A673 (cell line): ENCODE data around the gene SREBF2. TPM values are rescaled to one million over a fixed set of nuclear protein-coding genes. Genes with fewer than 3 reads are reported as not detected.

ENCODE experiments used
- BruUV-seq: library from RNA; stranded (reverse); fragments of 400-500 nt; replicated peaks from 2 replicates; lab custom pipeline; 2021; lab: Mats Ljungman, UMichigan
- CTCF ChIA-PET: fragments of 300-600 bp; sonication (Branson Sonifier 250); formaldehyde crosslinking; loops from one replicate; lab custom pipeline; 2022; ENCODE audit warnings: antibody characterized with exemption; lab: Charles Lee
- POLR2A ChIA-PET: fragments of 300-600 bp; sonication (Branson Sonifier 250); formaldehyde crosslinking; loops from one replicate; lab custom pipeline; 2022; ENCODE audit warnings: antibody characterized with exemption; ENCODE audit not compliant: low non-redundant PET; lab: Charles Lee
- DNase-seq: peaks from one replicate; pipeline ENCODE4 v3.0.0-alpha.2; 2015; ENCODE audit warnings: low spot score
- H3K27ac ChIP-seq: fragments of 200-600 bp; sonication (generic); 2 replicates; pipeline ENCODE4 v1.5.1; 2016; ENCODE audit warnings: mixed run types, low read depth, mild to moderate bottlenecking, mixed read lengths, antibody characterized with exemption, low read length; ENCODE audit not compliant: poor library complexity, severe bottlenecking
- H3K27me3 ChIP-seq: fragments of 200-600 bp; sonication (generic); replicated peaks from 2 replicates; pipeline ENCODE4 v1.6.1; 2017; ENCODE audit warnings: mixed run types, low read depth, mild to moderate bottlenecking, mixed read lengths, antibody characterized with exemption, low read length; ENCODE audit not compliant: insufficient read depth, poor library complexity
- H3K36me3 ChIP-seq: fragments of 200-600 bp; sonication (generic); 2 replicates; pipeline ENCODE4 v1.6.1; 2016; ENCODE audit warnings: mixed run types, mild to moderate bottlenecking, mixed read lengths, antibody characterized with exemption, low read length; ENCODE audit not compliant: insufficient read depth, poor library complexity, severe bottlenecking
- H3K4me1 ChIP-seq: fragments of 200-600 bp; sonication (generic); 2 replicates; pipeline ENCODE4 v1.6.1; 2017; ENCODE audit warnings: mixed run types, mild to moderate bottlenecking, mixed read lengths, antibody characterized with exemption, low read length; ENCODE audit not compliant: insufficient read depth, poor library complexity, severe bottlenecking
- H3K4me3 ChIP-seq: fragments of 200-600 bp; sonication (generic); 2 replicates; pipeline ENCODE4 v1.5.1; 2016; ENCODE audit warnings: low read depth, mixed run types, mild to moderate bottlenecking, mixed read lengths, low read length; ENCODE audit not compliant: poor library complexity, severe bottlenecking
- H3K9me3 ChIP-seq: fragments of 200-600 bp; sonication (generic); 2 replicates; pipeline ENCODE4 v1.6.1; 2016; ENCODE audit warnings: mixed run types, low read depth, mild to moderate bottlenecking, mixed read lengths, antibody characterized with exemption, low read length; ENCODE audit not compliant: poor library complexity, severe bottlenecking
- CTCF ChIP-seq: fragments of 300-800, 200-600 bp; sonication (generic); conservative IDR thresholded peaks from 2 replicates; pipeline ENCODE4 v1.5.1; 2017; ENCODE audit warnings: low read depth, mild to moderate bottlenecking, antibody characterized with exemption, low read length, moderate library complexity, mixed read lengths
- EZH2 ChIP-seq: fragments of 200-600 bp; sonication (generic); IDR thresholded peaks from 2 replicates; pipeline ENCODE4 v1.6.1; 2017; ENCODE audit warnings: borderline replicate concordance, low read depth, mild to moderate bottlenecking, mixed read lengths, antibody characterized with exemption, low read length; ENCODE audit not compliant: poor library complexity, severe bottlenecking
- intact Hi-C: fragments of 100-400 bp; cut with micrococcal nuclease; formaldehyde crosslinking; loops from one replicate; pipeline ENCODE4 v1.10.0; 2022; ENCODE audit not compliant: unreplicated experiment
- total RNA-seq: library from RNA; stranded (reverse); gene quantifications from 2 replicates; pipeline ENCODE4 v1.2.3, GENCODE V29; 2021

SREBF2 gene
- total RNA-seq, 1 experiment from 2014 or later, result 141 TPM

GRCh38 chr22:41844513-41844912 is 11.6 kb downstream of the SREBF2 start:
- ChIA-PET POLR2A (interaction anchor here (0.6 kb wide), 1 partner anchor 8 kb away, joined by 17 read pairs; no protein-coding TSS in a partner anchor), CTCF (interaction anchor here (0.7 kb wide), 1 partner anchor 12 kb away, joined by 3 read pairs; no protein-coding TSS in a partner anchor)
- H3K4me3 ChIP-seq, result no peak overlapping the region
- no TSS peak for BruUV-seq
- no peak overlapping the region for H3K27ac ChIP-seq
- H3K9me3 ChIP-seq, result no peaks in the 10 kb centered on the region
- peaks cover 36% of the 10 kb centered on the region for H3K36me3 ChIP-seq
- intact Hi-C loops, result no loop called here
- peaks cover 31% of the 10 kb centered on the region for H3K4me1 ChIP-seq
- TF ChIP-seq CTCF, result no peak
- TF ChIP-seq EZH2, result no peak
- no peak for DNase-seq
- H3K27me3 ChIP-seq, result no peaks in the 10 kb centered on the region

GRCh38 chr22:41845380-41846267 is 12.7 kb downstream of the SREBF2 start:
- Histone ChIP-seq H3K27ac (peak overlapping the region; percentile 58), H3K9me3 (no peaks in the 10 kb centered on the region), H3K27me3 (no peaks in the 10 kb centered on the region), H3K4me1 (peaks cover 31% of the 10 kb centered on the region), H3K4me3 (no peak overlapping the region), H3K36me3 (peaks cover 28% of the 10 kb centered on the region)
- DNase-seq, result no peak
- POLR2A ChIA-PET, result no interaction called here
- TF ChIP-seq EZH2 (no peak), CTCF (no peak)
- CTCF ChIA-PET, result no interaction called here
- BruUV-seq, result TSS peak; percentile 19
- intact Hi-C loops, result no loop called here

GRCh38 chr22:41846268-41846987 is 13.5 kb downstream of the SREBF2 start:
- POLR2A ChIA-PET, result interaction anchor here (0.6 kb wide), 1 partner anchor 660 kb away, joined by 4 read pairs; no protein-coding TSS in a partner anchor
- Histone ChIP-seq H3K36me3 (peaks cover 26% of the 10 kb centered on the region), H3K27ac (peak overlapping the region; percentile 58), H3K4me3 (no peak overlapping the region), H3K27me3 (no peaks in the 10 kb centered on the region), H3K4me1 (peaks cover 31% of the 10 kb centered on the region), H3K9me3 (no peaks in the 10 kb centered on the region)
- no TSS peak for BruUV-seq
- intact Hi-C loops, result no loop called here
- CTCF ChIA-PET, result no interaction called here
- TF ChIP-seq CTCF (no peak), EZH2 (no peak)
- no peak for DNase-seq
